ENCODE data around the gene EXOC4. TPM values are rescaled to one million over a fixed set of nuclear protein-coding genes. Genes with fewer than 3 reads are reported as not detected.

The EXOC4 gene
- total and polyA plus RNA-seq, 2 donors (not counting 3 experiments of a cell fraction or from before 2014, with no cell fraction given): 20.3 to 73.1 TPM

DNA sequence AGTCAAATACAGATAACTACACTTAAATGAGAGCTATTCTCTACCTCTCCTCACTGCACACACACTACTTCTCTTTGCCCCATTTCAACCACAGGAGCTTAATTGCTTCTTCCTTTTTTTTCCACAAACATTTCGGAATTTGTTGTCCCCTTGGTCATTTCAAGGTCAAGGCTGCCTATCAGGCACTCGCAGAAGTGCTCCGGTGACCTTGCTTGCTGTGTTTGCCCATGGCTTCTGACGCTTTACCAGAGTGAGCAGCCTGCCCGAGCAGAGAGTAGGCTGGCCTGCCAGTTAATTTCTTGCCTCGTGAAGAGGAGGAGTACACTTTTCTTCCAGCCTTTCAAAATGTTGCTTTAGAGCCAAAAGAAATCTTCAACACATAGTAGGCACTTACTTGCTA is 577.2 kb downstream of the EXOC4 start:
- dilution Hi-C loops (cut with MboI; ENCODE audit: extremely low pct_ligation_motif_present, low sequenced_read_pairs): no loop called here
- ChIA-PET CTCF (interaction anchor here (1.5 to 1.6 kb wide), 2 partner anchors 10 to 14 kb away, joined by 4 read pairs; no protein-coding TSS in a partner anchor), POLR2A (no interaction called here)
- no peak for TF ChIP-seq MYC (IDR thresholded peaks at IDR 0.05; ENCODE audit: low read depth, low read length)
- no peak for TF ChIP-seq EZH2 (IDR thresholded peaks at IDR 0.05; ENCODE audit: borderline replicate concordance, low read depth, low read length, severe bottlenecking)
- TF ChIP-seq, protein P1, sequence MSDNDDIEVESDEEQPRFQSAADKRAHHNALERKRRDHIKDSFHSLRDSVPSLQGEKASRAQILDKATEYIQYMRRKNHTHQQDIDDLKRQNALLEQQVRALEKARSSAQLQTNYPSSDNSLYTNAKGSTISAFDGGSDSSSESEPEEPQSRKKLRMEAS (IDR thresholded peaks at IDR 0.05; ENCODE audit: insufficient read depth, insufficient read length): no peak
- no peak for TF ChIP-seq FOS (IDR thresholded peaks at IDR 0.05; ENCODE audit: borderline replicate concordance, insufficient read depth, low read length)
- no peak for TF ChIP-seq POLR2A (IDR thresholded peaks at IDR 0.05; ENCODE audit: low read depth, low read length)
- no peak for TF ChIP-seq GATA2 (IDR thresholded peaks at IDR 0.05; ENCODE audit: insufficient read depth, insufficient read length, low read depth, low read length)
- Histone ChIP-seq H3K4me2 (ENCODE audit: insufficient read depth, low read length) (no peak overlapping the region), H3K9me3 (replicated peaks; ENCODE audit: control insufficient read depth, insufficient read depth, low read length) (no peaks in the 10 kb centered on the region), H3K27ac (ENCODE audit: insufficient read depth, low read depth, low read length) (no peak overlapping the region), H3K36me3 (ENCODE audit: control insufficient read depth in 2 of 2, extremely low read depth in 1 of 2, insufficient read depth in 2 of 2, low read length in 2 of 2) (no peaks in the 10 kb centered on the region), H3K9ac (replicated peaks; ENCODE audit: extremely low read depth, insufficient read depth, low read length) (no peak overlapping the region), H3K4me1 (ENCODE audit: control insufficient read depth, extremely low read depth, insufficient read depth, low read length) (no peaks in the 10 kb centered on the region), H3K9me1 (replicated peaks; ENCODE audit: control insufficient read depth, extremely low read depth, insufficient read depth, low read length) (no peaks in the 10 kb centered on the region), H4K20me1 (replicated peaks; ENCODE audit: control insufficient read depth, extremely low read depth, insufficient read depth, low read length) (no peaks in the 10 kb centered on the region), H2AFZ (ENCODE audit: low read depth, low read length) (no peak overlapping the region), H3K27me3 (ENCODE audit: control insufficient read depth in 2 of 2, insufficient read depth in 2 of 2, low read length in 2 of 2) (no peaks in the 10 kb centered on the region), H3K79me2 (ENCODE audit: control insufficient read depth, insufficient read depth, low read length) (no peaks in the 10 kb centered on the region), H3K4me3 (replicated peaks in 1 of 3; ENCODE audit: insufficient read depth in 1 of 3, low read depth in 1 of 3, low read length in 3 of 3) (no peak overlapping the region)
- no peak for DNase-seq (ENCODE audit: low read depth, low spot score)
- intact Hi-C loops (cut with micrococcal nuclease): no loop called here
- no peak for FAIRE-seq
- BruUV-seq (replicated peaks): no TSS peak

DNA sequence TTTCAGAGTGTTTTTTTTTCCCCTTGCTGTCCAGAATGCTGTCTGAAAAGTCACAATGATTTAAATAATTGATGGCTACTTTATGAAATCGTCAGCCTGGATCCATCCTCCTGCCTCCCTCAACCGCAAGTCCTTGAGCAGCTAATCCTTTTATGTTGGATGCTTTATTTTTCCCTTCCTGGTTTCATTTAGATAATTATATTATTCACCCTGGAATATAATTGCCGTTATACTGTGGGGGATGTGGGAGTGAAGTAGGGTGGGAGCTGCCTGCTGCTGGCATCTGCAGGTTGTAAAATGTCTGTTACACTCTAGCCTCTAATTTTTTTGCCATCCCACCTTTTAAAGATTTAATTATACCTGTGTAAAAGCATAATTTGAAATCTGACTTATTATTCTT is 583.8 kb downstream of the EXOC4 start:
- TF ChIP-seq, protein P2, sequence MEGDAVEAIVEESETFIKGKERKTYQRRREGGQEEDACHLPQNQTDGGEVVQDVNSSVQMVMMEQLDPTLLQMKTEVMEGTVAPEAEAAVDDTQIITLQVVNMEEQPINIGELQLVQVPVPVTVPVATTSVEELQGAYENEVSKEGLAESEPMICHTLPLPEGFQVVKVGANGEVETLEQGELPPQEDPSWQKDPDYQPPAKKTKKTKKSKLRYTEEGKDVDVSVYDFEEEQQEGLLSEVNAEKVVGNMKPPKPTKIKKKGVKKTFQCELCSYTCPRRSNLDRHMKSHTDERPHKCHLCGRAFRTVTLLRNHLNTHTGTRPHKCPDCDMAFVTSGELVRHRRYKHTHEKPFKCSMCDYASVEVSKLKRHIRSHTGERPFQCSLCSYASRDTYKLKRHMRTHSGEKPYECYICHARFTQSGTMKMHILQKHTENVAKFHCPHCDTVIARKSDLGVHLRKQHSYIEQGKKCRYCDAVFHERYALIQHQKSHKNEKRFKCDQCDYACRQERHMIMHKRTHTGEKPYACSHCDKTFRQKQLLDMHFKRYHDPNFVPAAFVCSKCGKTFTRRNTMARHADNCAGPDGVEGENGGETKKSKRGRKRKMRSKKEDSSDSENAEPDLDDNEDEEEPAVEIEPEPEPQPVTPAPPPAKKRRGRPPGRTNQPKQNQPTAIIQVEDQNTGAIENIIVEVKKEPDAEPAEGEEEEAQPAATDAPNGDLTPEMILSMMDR (IDR thresholded peaks at IDR 0.05; ENCODE audit: extremely low read depth in 1 of 2, insufficient read depth in 1 of 2, low read depth in 1 of 2, low read length in 2 of 2): no peak
- TF ChIP-seq JUN (IDR thresholded peaks at IDR 0.05; ENCODE audit: borderline replicate concordance, insufficient read depth, insufficient read length, low read depth) (no peak), FOS (IDR thresholded peaks at IDR 0.05; ENCODE audit: borderline replicate concordance, insufficient read depth, low read length) (no peak), EZH2 (IDR thresholded peaks at IDR 0.05; ENCODE audit: borderline replicate concordance, low read depth, low read length, severe bottlenecking) (no peak), MYC (IDR thresholded peaks at IDR 0.05; ENCODE audit: low read depth, low read length) (no peak), POLR2A (IDR thresholded peaks at IDR 0.05; ENCODE audit: low read depth, low read length) (no peak), POLR2AphosphoS5 (IDR thresholded peaks at IDR 0.05; ENCODE audit: insufficient read depth, low read depth, low read length) (no peak), GATA2 (IDR thresholded peaks at IDR 0.05; ENCODE audit: insufficient read depth, insufficient read length, low read depth, low read length) (no peak)
- TF ChIP-seq, protein P1 (IDR thresholded peaks at IDR 0.05; ENCODE audit: insufficient read depth, insufficient read length): no peak
- no peak for DNase-seq (ENCODE audit: low read depth, low spot score)
- no peaks in the 10 kb centered on the region for H3K27me3 ChIP-seq (ENCODE audit: control insufficient read depth in 2 of 2, insufficient read depth in 2 of 2, low read length in 2 of 2)
- H3K9me3 ChIP-seq (replicated peaks; ENCODE audit: control insufficient read depth, insufficient read depth, low read length): no peaks in the 10 kb centered on the region
- no peak overlapping the region for H3K4me2 ChIP-seq (ENCODE audit: insufficient read depth, low read length)
- H3K4me1 ChIP-seq (ENCODE audit: control insufficient read depth, extremely low read depth, insufficient read depth, low read length): no peaks in the 10 kb centered on the region
- dilution Hi-C loops (cut with MboI; ENCODE audit: extremely low pct_ligation_motif_present, low sequenced_read_pairs) (no loop called here), intact Hi-C loops (cut with micrococcal nuclease) (no loop called here)
- no peaks in the 10 kb centered on the region for H3K9me1 ChIP-seq (replicated peaks; ENCODE audit: control insufficient read depth, extremely low read depth, insufficient read depth, low read length)
- no peak overlapping the region for H3K9ac ChIP-seq (replicated peaks; ENCODE audit: extremely low read depth, insufficient read depth, low read length)
- FAIRE-seq: no peak
- no peak overlapping the region for H3K27ac ChIP-seq (ENCODE audit: insufficient read depth, low read depth, low read length)
- H3K4me3 ChIP-seq (replicated peaks in 1 of 3; ENCODE audit: insufficient read depth in 1 of 3, low read depth in 1 of 3, low read length in 3 of 3): no peak overlapping the region
- POLR2A ChIA-PET: no interaction called here
- BruUV-seq (replicated peaks): no TSS peak
- H2AFZ ChIP-seq (ENCODE audit: low read depth, low read length): no peak overlapping the region
- no peaks in the 10 kb centered on the region for H3K36me3 ChIP-seq (ENCODE audit: control insufficient read depth in 2 of 2, extremely low read depth in 1 of 2, insufficient read depth in 2 of 2, low read length in 2 of 2)
- no peaks in the 10 kb centered on the region for H4K20me1 ChIP-seq (replicated peaks; ENCODE audit: control insufficient read depth, extremely low read depth, insufficient read depth, low read length)
- CTCF ChIA-PET: interaction anchor here (1.0 kb wide), 1 partner anchor 14 kb away, joined by 3 read pairs; no protein-coding TSS in a partner anchor
- no peaks in the 10 kb centered on the region for H3K79me2 ChIP-seq (ENCODE audit: control insufficient read depth, insufficient read depth, low read length)
